Epithelial cell of alveolus of lung (primary cell): Measurements from ENCODE around the gene LMO1. TPM values are rescaled to one million over a fixed set of nuclear protein-coding genes. Genes with fewer than 3 reads are reported as not detected.

Experiments used
- total RNA-seq: library from RNA; depleted of rRNA; stranded (reverse); fragments of >200 nt; gene quantifications from 2 replicates; pipeline ENCODE4 v1.2.1, GENCODE V29; 2015

The LMO1 gene
- not detected in 2 replicates for total RNA-seq

DNA sequence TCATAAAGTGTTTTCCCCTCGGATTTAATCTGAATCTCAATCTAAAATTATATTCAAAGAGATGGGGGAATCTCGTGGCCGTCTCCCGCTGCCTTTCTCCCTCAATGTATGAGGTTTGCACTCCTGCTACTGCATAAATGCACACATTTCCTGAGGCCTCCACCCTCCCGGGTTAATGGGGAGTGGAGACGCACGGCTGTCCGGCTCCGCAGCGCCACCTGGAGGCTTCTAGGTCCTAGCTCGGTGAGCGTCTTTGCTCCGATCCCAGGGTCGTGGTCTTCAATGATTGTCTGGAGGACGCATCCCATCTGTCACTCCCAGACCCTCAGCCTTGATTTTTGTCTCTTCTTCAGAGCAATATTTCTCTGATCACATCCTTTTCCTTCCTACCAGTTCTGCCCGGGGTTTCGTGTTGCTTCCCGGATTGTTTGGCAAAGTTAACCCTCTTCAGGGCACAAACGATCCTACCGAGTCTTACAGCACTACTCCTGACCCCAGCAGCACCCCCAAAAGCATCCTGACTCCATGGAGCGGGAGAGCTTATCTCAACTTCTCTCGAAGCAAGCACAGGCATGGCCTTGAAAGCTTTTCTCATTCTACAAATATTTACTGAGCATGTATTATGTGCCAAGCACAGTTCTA, at the start of gene LMO1:
Gene LMO1, minus strand, starts transcription at position 110 of the 642 bp plus-strand sequence. CDS start 516 bp downstream, outside the sequence.

Other genes starting within 250 kb of the LMO1 start
- 1.7 and 5.7 TPM in 2 replicates for gene TUB, start 182.7 kb downstream of the LMO1 start, total RNA-seq
- not detected in 2 replicates for gene RIC3, start 94.9 kb downstream of the LMO1 start, total RNA-seq